Panc1 (cell line): ENCODE measurements around the gene TEX264. TPM values are rescaled to one million over a fixed set of nuclear protein-coding genes. Genes with fewer than 3 reads are reported as not detected.

ENCODE experiments used
- ATAC-seq: fragments of 200-7000 bp; cut with Tn5 transposase; 2 replicates; pipeline ENCODE4 v1.9.1; 2020; ENCODE audit warnings: mild to moderate bottlenecking, moderate library complexity
- BruUV-seq: library from RNA; stranded (reverse); fragments of 400-500 nt; replicated peaks from 2 replicates; lab custom pipeline; 2021; lab: Mats Ljungman, UMichigan
- CTCF ChIA-PET: fragments of 300-600 bp; sonication (Branson Sonifier 250); formaldehyde crosslinking; loops from one replicate; lab custom pipeline; 2022; ENCODE audit warnings: antibody characterized with exemption; lab: Charles Lee
- POLR2A ChIA-PET: fragments of 300-600 bp; sonication (Branson Sonifier 250); formaldehyde crosslinking; loops from one replicate; lab custom pipeline; 2022; ENCODE audit warnings: antibody characterized with exemption; lab: Charles Lee
- DNase-seq: peaks from one replicate; pipeline ENCODE4 v3.0.0-alpha.2; 2010; ENCODE audit warnings: low read depth, low spot score
- H3K27ac ChIP-seq: 2 replicates; pipeline ENCODE4 v1.5.1; 2011; ENCODE audit warnings: mild to moderate bottlenecking, low read length, inconsistent platforms
- H3K27me3 ChIP-seq: fragments of 200-500 bp; sonication (Bioruptor generic); 2 replicates; pipeline ENCODE4 v1.6.0; 2014; ENCODE audit warnings: low read length, inconsistent platforms; ENCODE audit not compliant: control insufficient read depth, insufficient read depth
- H3K36me3 ChIP-seq: fragments of 200-500 bp; sonication (Bioruptor generic); 2 replicates; pipeline ENCODE4 v1.5.1; 2014; ENCODE audit warnings: inconsistent platforms, mild to moderate bottlenecking, low read length, moderate library complexity; ENCODE audit not compliant: control insufficient read depth, insufficient read depth
- H3K4me1 ChIP-seq: 2 replicates; pipeline ENCODE4 v1.5.1; 2011; ENCODE audit warnings: inconsistent platforms, mild to moderate bottlenecking, low read length, moderate library complexity; ENCODE audit not compliant: control insufficient read depth, insufficient read depth
- H3K4me3 ChIP-seq, 2 experiments: 2 replicates each; pipeline ENCODE4 v1.5.1; 2011 to 2012; ENCODE audit warnings: low read depth in 2 of 2, low read length in 2 of 2, mild to moderate bottlenecking in 2 of 2, inconsistent platforms in 1 of 2, moderate library complexity in 1 of 2
- H3K9me3 ChIP-seq: fragments of 200-500 bp; sonication (Bioruptor generic); 2 replicates; pipeline ENCODE4 v1.5.1; 2014; ENCODE audit warnings: low read depth, mild to moderate bottlenecking, inconsistent platforms, low read length, moderate library complexity; ENCODE audit not compliant: control insufficient read depth, insufficient read depth
- POLR2AphosphoS5 ChIP-seq: IDR thresholded peaks from 2 replicates; pipeline ENCODE4 v1.6.1; 2012; ENCODE audit warnings: mild to moderate bottlenecking, low read depth, low read length, moderate library complexity
- SIN3A ChIP-seq: IDR thresholded peaks from 2 replicates; pipeline ENCODE4 v1.6.1; 2012; ENCODE audit warnings: low read depth, mild to moderate bottlenecking, low read length, moderate library complexity, borderline replicate concordance; ENCODE audit not compliant: insufficient read depth
- TCF7L2 ChIP-seq: IDR thresholded peaks from 2 replicates; pipeline ENCODE4 v1.6.1; 2011; ENCODE audit warnings: mild to moderate bottlenecking, low read depth, low read length, inconsistent platforms
- in situ Hi-C: cut with HindIII; loops from 2 replicates; pipeline ENCODE4 v1.10.0; 2016; ENCODE audit warnings: low sequenced_read_pairs, low pct_unique_long_range_greater_than_20kb
- intact Hi-C: fragments of 100-400 bp; cut with micrococcal nuclease; formaldehyde crosslinking; loops from one replicate; pipeline ENCODE4 v1.10.0; 2022; ENCODE audit not compliant: unreplicated experiment
- total RNA-seq: library from RNA; stranded (reverse); gene quantifications from one replicate; pipeline ENCODE4 v1.2.1, GENCODE V29; 2021; ENCODE audit not compliant: unreplicated experiment
- TF ChIP-seq, protein P1 (sequence below), 2 experiments: IDR thresholded peaks; 2 replicates each; pipeline ENCODE4 v1.6.1; 2011 to 2012; ENCODE audit warnings: low read depth in 2 of 2, control low read depth in 1 of 2, low read length in 1 of 2, mild to moderate bottlenecking in 1 of 2, moderate library complexity in 1 of 2; ENCODE audit not compliant: insufficient read depth in 1 of 2
- TF ChIP-seq, protein P2 (sequence below): fragments of 450-650 bp; IDR thresholded peaks from 2 replicates; pipeline ENCODE4 v1.5.1; 2017; ENCODE audit warnings: mild to moderate bottlenecking

TEX264 gene
- total RNA-seq, 1 experiment from 2014 or later, result 45.8 TPM

DNA sequence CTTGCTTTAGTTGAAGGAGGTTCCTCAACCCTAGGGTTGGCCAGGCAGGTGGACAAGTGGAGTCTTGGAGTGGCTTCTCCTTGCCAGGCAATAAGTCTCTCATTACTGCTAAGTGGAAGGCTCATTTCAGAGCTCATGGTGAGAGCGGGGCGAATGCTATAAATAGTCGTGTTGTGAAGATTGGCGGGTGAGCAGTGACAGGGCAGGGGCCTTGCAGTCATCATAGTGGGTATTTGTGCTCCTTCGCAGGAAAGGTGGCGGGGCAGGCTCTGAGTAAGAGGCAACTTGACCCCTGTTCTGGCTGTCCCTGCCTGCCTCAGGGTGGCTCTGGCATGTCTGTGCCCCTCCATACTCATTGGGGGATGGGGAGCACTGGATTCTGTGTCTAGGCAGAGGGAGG lies 27.2 kb downstream of the TEX264 start:
- ATAC-seq (no peak), DNase-seq (no peak)
- Histone ChIP-seq H3K9me3 (no peaks in the 10 kb centered on the region), H3K27me3 (no peaks in the 10 kb centered on the region), H3K36me3 (0 out of 2 replicates have a peak, but pooled peaks cover 2% of the 10 kb centered on the region), H3K27ac (no peak overlapping the region), H3K4me1 (no peaks in the 10 kb centered on the region), H3K4me3 (no peak overlapping the region)
- TF ChIP-seq SIN3A, result no peak
- TF ChIP-seq POLR2AphosphoS5, result no peak
- TF ChIP-seq, protein P1, sequence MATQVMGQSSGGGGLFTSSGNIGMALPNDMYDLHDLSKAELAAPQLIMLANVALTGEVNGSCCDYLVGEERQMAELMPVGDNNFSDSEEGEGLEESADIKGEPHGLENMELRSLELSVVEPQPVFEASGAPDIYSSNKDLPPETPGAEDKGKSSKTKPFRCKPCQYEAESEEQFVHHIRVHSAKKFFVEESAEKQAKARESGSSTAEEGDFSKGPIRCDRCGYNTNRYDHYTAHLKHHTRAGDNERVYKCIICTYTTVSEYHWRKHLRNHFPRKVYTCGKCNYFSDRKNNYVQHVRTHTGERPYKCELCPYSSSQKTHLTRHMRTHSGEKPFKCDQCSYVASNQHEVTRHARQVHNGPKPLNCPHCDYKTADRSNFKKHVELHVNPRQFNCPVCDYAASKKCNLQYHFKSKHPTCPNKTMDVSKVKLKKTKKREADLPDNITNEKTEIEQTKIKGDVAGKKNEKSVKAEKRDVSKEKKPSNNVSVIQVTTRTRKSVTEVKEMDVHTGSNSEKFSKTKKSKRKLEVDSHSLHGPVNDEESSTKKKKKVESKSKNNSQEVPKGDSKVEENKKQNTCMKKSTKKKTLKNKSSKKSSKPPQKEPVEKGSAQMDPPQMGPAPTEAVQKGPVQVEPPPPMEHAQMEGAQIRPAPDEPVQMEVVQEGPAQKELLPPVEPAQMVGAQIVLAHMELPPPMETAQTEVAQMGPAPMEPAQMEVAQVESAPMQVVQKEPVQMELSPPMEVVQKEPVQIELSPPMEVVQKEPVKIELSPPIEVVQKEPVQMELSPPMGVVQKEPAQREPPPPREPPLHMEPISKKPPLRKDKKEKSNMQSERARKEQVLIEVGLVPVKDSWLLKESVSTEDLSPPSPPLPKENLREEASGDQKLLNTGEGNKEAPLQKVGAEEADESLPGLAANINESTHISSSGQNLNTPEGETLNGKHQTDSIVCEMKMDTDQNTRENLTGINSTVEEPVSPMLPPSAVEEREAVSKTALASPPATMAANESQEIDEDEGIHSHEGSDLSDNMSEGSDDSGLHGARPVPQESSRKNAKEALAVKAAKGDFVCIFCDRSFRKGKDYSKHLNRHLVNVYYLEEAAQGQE (IDR thresholded peaks at IDR 0.05; ENCODE audit: insufficient read depth in 1 of 2, low read depth in 2 of 2, low read length in 1 of 2), result no peak
- TF ChIP-seq TCF7L2, result no peak
- TF ChIP-seq, protein P2, sequence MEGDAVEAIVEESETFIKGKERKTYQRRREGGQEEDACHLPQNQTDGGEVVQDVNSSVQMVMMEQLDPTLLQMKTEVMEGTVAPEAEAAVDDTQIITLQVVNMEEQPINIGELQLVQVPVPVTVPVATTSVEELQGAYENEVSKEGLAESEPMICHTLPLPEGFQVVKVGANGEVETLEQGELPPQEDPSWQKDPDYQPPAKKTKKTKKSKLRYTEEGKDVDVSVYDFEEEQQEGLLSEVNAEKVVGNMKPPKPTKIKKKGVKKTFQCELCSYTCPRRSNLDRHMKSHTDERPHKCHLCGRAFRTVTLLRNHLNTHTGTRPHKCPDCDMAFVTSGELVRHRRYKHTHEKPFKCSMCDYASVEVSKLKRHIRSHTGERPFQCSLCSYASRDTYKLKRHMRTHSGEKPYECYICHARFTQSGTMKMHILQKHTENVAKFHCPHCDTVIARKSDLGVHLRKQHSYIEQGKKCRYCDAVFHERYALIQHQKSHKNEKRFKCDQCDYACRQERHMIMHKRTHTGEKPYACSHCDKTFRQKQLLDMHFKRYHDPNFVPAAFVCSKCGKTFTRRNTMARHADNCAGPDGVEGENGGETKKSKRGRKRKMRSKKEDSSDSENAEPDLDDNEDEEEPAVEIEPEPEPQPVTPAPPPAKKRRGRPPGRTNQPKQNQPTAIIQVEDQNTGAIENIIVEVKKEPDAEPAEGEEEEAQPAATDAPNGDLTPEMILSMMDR, result no peak
- no TSS peak for BruUV-seq
- intact Hi-C loops (no loop called here), in situ Hi-C loops (no loop called here)
- CTCF ChIA-PET, result no interaction called here
- POLR2A ChIA-PET, result no interaction called here

DNA sequence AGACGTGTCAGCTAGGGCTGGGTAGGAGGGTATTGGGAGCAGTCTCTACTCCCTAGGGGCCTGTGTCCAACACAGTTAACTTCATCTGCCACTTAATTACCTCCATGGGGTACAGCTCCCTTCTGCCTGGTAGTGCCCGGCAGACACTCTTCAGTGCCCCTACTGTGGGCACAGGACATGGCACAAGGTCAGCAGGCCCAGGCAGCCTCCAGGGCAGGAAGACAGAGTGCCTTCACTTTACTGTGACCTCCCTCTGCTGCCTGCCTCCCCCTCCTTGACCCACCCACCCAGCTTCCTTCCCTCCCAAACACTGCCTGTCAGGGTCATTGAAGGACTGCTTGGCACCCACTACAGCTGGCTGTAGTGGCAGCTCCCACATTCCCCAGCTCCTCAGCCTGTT lies 29.4 kb downstream of the TEX264 start:
- Histone ChIP-seq H3K4me1 (no peaks in the 10 kb centered on the region), H3K27me3 (no peaks in the 10 kb centered on the region), H3K27ac (no peak overlapping the region), H3K36me3 (0 out of 2 replicates have a peak, but pooled peaks cover 2% of the 10 kb centered on the region), H3K4me3 (no peak overlapping the region), H3K9me3 (no peaks in the 10 kb centered on the region)
- ChIA-PET CTCF (no interaction called here), POLR2A (no interaction called here)
- intact Hi-C loops, result no loop called here
- no peak for ATAC-seq
- in situ Hi-C loops, result no loop called here
- TF ChIP-seq TCF7L2 (no peak), SIN3A (no peak), POLR2AphosphoS5 (no peak)
- TF ChIP-seq, protein P2, result no peak
- TF ChIP-seq, protein P1 (IDR thresholded peaks at IDR 0.05; ENCODE audit: insufficient read depth in 1 of 2, low read depth in 2 of 2, low read length in 1 of 2), result no peak
- DNase-seq, result no peak
- no TSS peak for BruUV-seq
